GM12878 (cell line): Measurements from ENCODE around the gene ZG16. TPM values are rescaled to one million over a fixed set of nuclear protein-coding genes. Genes with fewer than 3 reads are reported as not detected.

ENCODE experiments used
- ATAC-seq: fragments of 200-7000 bp; cut with Tn5 transposase; 3 replicates; pipeline ENCODE4 v1.9.1; 2020; ENCODE audit warnings: mild to moderate bottlenecking, moderate library complexity
- BruUV-seq: library from RNA; stranded (reverse); fragments of 400-500 nt; replicated peaks from 2 replicates; lab custom pipeline; 2021; lab: Mats Ljungman, UMichigan
- CTCF ChIA-PET: fragments of 300-600 bp; sonication (Branson Sonifier 250); formaldehyde crosslinking; extraction: SDS; loops from one replicate; lab custom pipeline; 2021; ENCODE audit warnings: inconsistent platforms; lab: Yijun Ruan, JAX
- POLR2A ChIA-PET: fragments of 350-600 bp; formaldehyde crosslinking; extraction: SDS; loops from one replicate; lab custom pipeline; 2021; ENCODE audit warnings: inconsistent platforms; lab: Charles Lee
- RAD21 ChIA-PET: fragments of 300-600 bp; sonication (Branson Sonifier 250); formaldehyde crosslinking; loops from one replicate; lab custom pipeline; 2023; ENCODE audit warnings: antibody characterized with exemption; ENCODE audit not compliant: unreplicated experiment; lab: Charles Lee
- SMC1A ChIA-PET: fragments of 300-600 bp; sonication (Branson Sonifier 250); formaldehyde crosslinking; loops from one replicate; lab custom pipeline; 2023; ENCODE audit not compliant: unreplicated experiment, uncharacterized antibody; lab: Charles Lee
- DNase-seq: peaks from one replicate; pipeline ENCODE4 v3.0.0-alpha.2; 2011; ENCODE audit warnings: low read depth, low spot score
- FAIRE-seq: peaks from 3 replicates; lab custom pipeline; 2011; peaks lifted over from hg19 to GRCh38; lab: Jason Lieb, UNC
- H2AFZ ChIP-seq: 2 replicates; pipeline ENCODE4 v1.6.0; 2011; ENCODE audit warnings: low read depth, low read length, control low read depth; ENCODE audit not compliant: control insufficient read depth
- H3K27ac ChIP-seq: 2 replicates; pipeline ENCODE4 v1.5.1; 2011; ENCODE audit warnings: control low read depth; ENCODE audit not compliant: control insufficient read depth, insufficient read depth
- H3K27me3 ChIP-seq, 2 experiments: replicated peaks in 1 of 2; 2 replicates each; pipeline versions ENCODE4 v1.6.0 to v1.6.1; 2011; ENCODE audit warnings: low read length in 1 of 2; ENCODE audit not compliant: control insufficient read depth in 2 of 2, insufficient read depth in 2 of 2
- H3K36me3 ChIP-seq, 2 experiments: 2 replicates each; pipeline ENCODE4 v1.5.1; 2011; ENCODE audit warnings: low read length in 1 of 2; ENCODE audit not compliant: control insufficient read depth in 2 of 2, insufficient read depth in 2 of 2
- H3K4me1 ChIP-seq: 2 replicates; pipeline ENCODE4 v1.6.1; 2011; ENCODE audit warnings: mild to moderate bottlenecking, low read length, moderate library complexity, mixed read lengths; ENCODE audit not compliant: control insufficient read depth, insufficient read depth
- H3K4me2 ChIP-seq: 2 replicates; pipeline ENCODE4 v1.6.0; 2011; ENCODE audit warnings: control low read depth; ENCODE audit not compliant: control insufficient read depth, insufficient read depth
- H3K4me3 ChIP-seq: fragments of 200-600 bp; sonication (generic); 2 replicates; pipeline ENCODE4 v1.5.1; 2016
- H3K79me2 ChIP-seq: 2 replicates; pipeline ENCODE4 v1.6.0; 2011; ENCODE audit warnings: low read length; ENCODE audit not compliant: control insufficient read depth, insufficient read depth
- H3K9ac ChIP-seq: 2 replicates; pipeline ENCODE4 v1.8.0; 2011; ENCODE audit warnings: low read length, control low read depth, mixed read lengths; ENCODE audit not compliant: control insufficient read depth, insufficient read depth
- H3K9me3 ChIP-seq: replicated peaks from 3 replicates; pipeline ENCODE4 v1.5.1; 2011; ENCODE audit warnings: mild to moderate bottlenecking, low read length; ENCODE audit not compliant: control insufficient read depth, insufficient read depth
- H4K20me1 ChIP-seq: 2 replicates; pipeline ENCODE4 v1.6.0; 2011; ENCODE audit not compliant: control insufficient read depth, insufficient read depth
- BCLAF1 ChIP-seq: fragments of 450-650 bp; IDR thresholded peaks from 2 replicates; pipeline ENCODE4 v1.6.1; 2017; ENCODE audit warnings: antibody characterized with exemption, mild to moderate bottlenecking, moderate library complexity
- EED ChIP-seq: sonication (generic); IDR thresholded peaks from 2 replicates; pipeline ENCODE4 v1.6.1; 2016; ENCODE audit warnings: antibody characterized with exemption, low read depth
- ESRRA ChIP-seq: IDR thresholded peaks from 2 replicates; pipeline ENCODE4 v1.6.1; 2012; ENCODE audit warnings: mild to moderate bottlenecking, low read length, improper control_type of control experiment
- GABPA ChIP-seq: IDR thresholded peaks from 2 replicates; pipeline ENCODE4 v1.6.1; 2014; ENCODE audit warnings: antibody characterized with exemption, low read depth, mild to moderate bottlenecking, inconsistent platforms
- KLF5 ChIP-seq: fragments of 450-650 bp; IDR thresholded peaks from 2 replicates; pipeline ENCODE4 v1.6.1; 2014; ENCODE audit warnings: mild to moderate bottlenecking; ENCODE audit not compliant: partially characterized antibody
- MXI1 ChIP-seq: fragments of 150-350 bp; IDR thresholded peaks from 2 replicates; pipeline ENCODE4 v1.6.1; 2011; ENCODE audit warnings: low read depth, mild to moderate bottlenecking, inconsistent platforms, low read length, improper control_type of control experiment
- NBN ChIP-seq: fragments of 450-650 bp; IDR thresholded peaks from 2 replicates; pipeline ENCODE4 v1.6.1; 2016
- NKRF ChIP-seq: fragments of 450-650 bp; conservative IDR thresholded peaks from 2 replicates; pipeline ENCODE4 v1.6.1; 2017; ENCODE audit warnings: mild to moderate bottlenecking, moderate library complexity
- SMAD5 ChIP-seq: IDR thresholded peaks from 2 replicates; pipeline ENCODE4 v1.6.1; 2016; ENCODE audit warnings: antibody characterized with exemption, low read depth
- SREBF2 ChIP-seq: IDR thresholded peaks from 2 replicates; pipeline ENCODE4 v1.6.1; 2012; ENCODE audit warnings: mild to moderate bottlenecking, low read length
- SUZ12 ChIP-seq: fragments of 200-600 bp; sonication (generic); IDR thresholded peaks from one replicate; pipeline ENCODE4 v1.6.1; 2018; ENCODE audit warnings: antibody characterized with exemption, mild to moderate bottlenecking; ENCODE audit not compliant: unreplicated experiment
- TARDBP ChIP-seq: IDR thresholded peaks from 2 replicates; pipeline ENCODE4 v1.6.1; 2016; ENCODE audit warnings: borderline replicate concordance
- ZBTB4 ChIP-seq: fragments of 450-650 bp; formaldehyde crosslinking; IDR thresholded peaks from 2 replicates; pipeline ENCODE4 v1.4.0; 2022; ENCODE audit warnings: mild to moderate bottlenecking, moderate library complexity
- ZNF384 ChIP-seq: IDR thresholded peaks from 2 replicates; pipeline ENCODE4 v1.6.1; 2012; ENCODE audit warnings: low read depth, mild to moderate bottlenecking, low read length, improper control_type of control experiment, borderline replicate concordance
- WGBS: methylation state at CpG from one replicate; pipeline ENCODE4 v1.1.6; 2016; ENCODE audit warnings: low lambda C conversion rate; ENCODE audit not compliant: insufficient replicate concordance, insufficient coverage; ENCODE audit errors: missing lambda C conversion rate; 5-methylcytosine and 5-hydroxymethylcytosine counted together
- in situ Hi-C: fragments of 300-500 bp; cut with MboI; formaldehyde crosslinking; loops from 9 replicates; pipeline ENCODE4 v1.14.3; 2018; ENCODE audit warnings: mixed read lengths
- intact Hi-C: fragments of 100-400 bp; cut with micrococcal nuclease; formaldehyde crosslinking; loops from one replicate; pipeline ENCODE4 v1.14.2; 2022; ENCODE audit not compliant: unreplicated experiment
- polyA plus RNA-seq, 11 experiments: library from polyadenylated mRNA; depleted of rRNA in 4 of 11; unstranded in 6 of 11; stranded (reverse) in 5 of 11; fragments of >200 nt; fragmentation: Nextera tagmentation in 4 of 11; fragmentation: Illumina TruSeq in 1 of 11; extraction: Ambion mirVana in 4 of 11; extraction: Trizol in 1 of 11; gene quantifications; 1 replicate in 1 of 11; 2 replicates in 10 of 11; pipeline versions ENCODE4 v1.2.1 to v1.2.3, GENCODE V29; 2011 to 2016; ENCODE audit warnings: inconsistent platforms in 2 of 11, missing spikeins in 2 of 11, low read depth in 1 of 11
- total RNA-seq, 4 experiments: library from RNA; depleted of rRNA in 3 of 4; stranded (reverse); fragments of >200 nt in 3 of 4; fragmentation: Illumina TruSeq in 1 of 4; extraction: Trizol in 1 of 4; gene quantifications; 2 replicates each; pipeline versions ENCODE4 v1.2.1 to v1.2.3, GENCODE V29; 2013 to 2021

Gene ZG16
- total and polyA plus RNA-seq, 10 of the 15 experiments (the other 5 are each of a cell fraction or from before 2014, with no cell fraction given): not detected

GRCh38 chr16:29765167-29766032 is 12.7 kb upstream of the ZG16 start (continued):
- no peak for TF ChIP-seq ZBTB4 (CRISPR knock-in tag)

GRCh38 chr16:29766571-29766970 is 11.5 kb upstream of the ZG16 start:
- H3K4me3 ChIP-seq: no peak overlapping the region
- in situ Hi-C loops (no loop called here), intact Hi-C loops (no loop called here)
- H3K27ac ChIP-seq: no peak overlapping the region
- H3K4me2 ChIP-seq: no peak overlapping the region
- FAIRE-seq (no peak), DNase-seq (no peak), ATAC-seq (no peak)
- H3K36me3 ChIP-seq: no peaks in the 10 kb centered on the region
- SMC1A ChIA-PET: interaction anchor here (0.8 kb wide), 2 partner anchors 10 to 12 kb away, joined by 3 read pairs; no protein-coding TSS in a partner anchor
- no peak overlapping the region for H2AFZ ChIP-seq
- no peaks in the 10 kb centered on the region for H3K27me3 ChIP-seq
- H3K4me1 ChIP-seq: no peaks in the 10 kb centered on the region
- CTCF ChIA-PET: interaction anchor here (0.6 kb wide), 1 partner anchor 55 kb away, joined by 3 read pairs; no protein-coding TSS in a partner anchor
- POLR2A ChIA-PET: interaction anchor here (0.6 kb wide), 1 partner anchor 11 kb away, joined by 8 read pairs; no protein-coding TSS in a partner anchor
- H3K79me2 ChIP-seq: no peaks in the 10 kb centered on the region
- no peaks in the 10 kb centered on the region for H4K20me1 ChIP-seq
- RAD21 ChIA-PET: interaction anchor here (0.9 kb wide), 1 partner anchor 49 kb away, joined by 3 read pairs; the partner anchor contains the start of gene PAGR1
- no peaks in the 10 kb centered on the region for H3K9me3 ChIP-seq
- WGBS: 63% methylated on average over 3 of the region's 3 CpGs
- no TSS peak for BruUV-seq
- H3K9ac ChIP-seq: no peak overlapping the region
- TF ChIP-seq KLF5: no peak
- TF ChIP-seq GABPA: no peak
- TF ChIP-seq MXI1: no peak
- no peak for TF ChIP-seq SREBF2
- no peak for TF ChIP-seq ESRRA
- no peak for TF ChIP-seq NBN
- no peak for TF ChIP-seq ZNF384
- no peak for TF ChIP-seq SUZ12
- TF ChIP-seq EED: no peak
- TF ChIP-seq SMAD5: no peak
- no peak for TF ChIP-seq BCLAF1
- TF ChIP-seq NKRF: no peak
- TF ChIP-seq TARDBP: no peak
